Panc1 (cell line): ENCODE measurements around the gene ZNF592. TPM values are rescaled to one million over a fixed set of nuclear protein-coding genes. Genes with fewer than 3 reads are reported as not detected.

ENCODE experiments used
- ATAC-seq: fragments of 200-7000 bp; cut with Tn5 transposase; 2 replicates; pipeline ENCODE4 v1.9.1; 2020; ENCODE audit warnings: mild to moderate bottlenecking, moderate library complexity
- BruUV-seq: library from RNA; stranded (reverse); fragments of 400-500 nt; replicated peaks from 2 replicates; lab custom pipeline; 2021; lab: Mats Ljungman, UMichigan
- CTCF ChIA-PET: fragments of 300-600 bp; sonication (Branson Sonifier 250); formaldehyde crosslinking; loops from one replicate; lab custom pipeline; 2022; ENCODE audit warnings: antibody characterized with exemption; lab: Charles Lee
- POLR2A ChIA-PET: fragments of 300-600 bp; sonication (Branson Sonifier 250); formaldehyde crosslinking; loops from one replicate; lab custom pipeline; 2022; ENCODE audit warnings: antibody characterized with exemption; lab: Charles Lee
- DNase-seq: peaks from one replicate; pipeline ENCODE4 v3.0.0-alpha.2; 2010; ENCODE audit warnings: low read depth, low spot score
- H3K27ac ChIP-seq: 2 replicates; pipeline ENCODE4 v1.5.1; 2011; ENCODE audit warnings: mild to moderate bottlenecking, low read length, inconsistent platforms
- H3K27me3 ChIP-seq: fragments of 200-500 bp; sonication (Bioruptor generic); 2 replicates; pipeline ENCODE4 v1.6.0; 2014; ENCODE audit warnings: low read length, inconsistent platforms; ENCODE audit not compliant: control insufficient read depth, insufficient read depth
- H3K36me3 ChIP-seq: fragments of 200-500 bp; sonication (Bioruptor generic); 2 replicates; pipeline ENCODE4 v1.5.1; 2014; ENCODE audit warnings: inconsistent platforms, mild to moderate bottlenecking, low read length, moderate library complexity; ENCODE audit not compliant: control insufficient read depth, insufficient read depth
- H3K4me1 ChIP-seq: 2 replicates; pipeline ENCODE4 v1.5.1; 2011; ENCODE audit warnings: inconsistent platforms, mild to moderate bottlenecking, low read length, moderate library complexity; ENCODE audit not compliant: control insufficient read depth, insufficient read depth
- H3K4me3 ChIP-seq, 2 experiments: 2 replicates each; pipeline ENCODE4 v1.5.1; 2011 to 2012; ENCODE audit warnings: low read depth in 2 of 2, low read length in 2 of 2, mild to moderate bottlenecking in 2 of 2, inconsistent platforms in 1 of 2, moderate library complexity in 1 of 2
- H3K9me3 ChIP-seq: fragments of 200-500 bp; sonication (Bioruptor generic); 2 replicates; pipeline ENCODE4 v1.5.1; 2014; ENCODE audit warnings: low read depth, mild to moderate bottlenecking, inconsistent platforms, low read length, moderate library complexity; ENCODE audit not compliant: control insufficient read depth, insufficient read depth
- CTCF ChIP-seq: fragments of 450-650 bp; IDR thresholded peaks from 2 replicates; pipeline ENCODE4 v1.5.1; 2017; ENCODE audit warnings: mild to moderate bottlenecking
- POLR2AphosphoS5 ChIP-seq: IDR thresholded peaks from 2 replicates; pipeline ENCODE4 v1.6.1; 2012; ENCODE audit warnings: mild to moderate bottlenecking, low read depth, low read length, moderate library complexity
- REST ChIP-seq, 2 experiments: IDR thresholded peaks; 2 replicates each; pipeline ENCODE4 v1.6.1; 2011 to 2012; ENCODE audit warnings: low read depth in 2 of 2, control low read depth in 1 of 2, low read length in 1 of 2, mild to moderate bottlenecking in 1 of 2, moderate library complexity in 1 of 2; ENCODE audit not compliant: insufficient read depth in 1 of 2
- SIN3A ChIP-seq: IDR thresholded peaks from 2 replicates; pipeline ENCODE4 v1.6.1; 2012; ENCODE audit warnings: low read depth, mild to moderate bottlenecking, low read length, moderate library complexity, borderline replicate concordance; ENCODE audit not compliant: insufficient read depth
- TCF7L2 ChIP-seq: IDR thresholded peaks from 2 replicates; pipeline ENCODE4 v1.6.1; 2011; ENCODE audit warnings: mild to moderate bottlenecking, low read depth, low read length, inconsistent platforms
- in situ Hi-C: cut with HindIII; loops from 2 replicates; pipeline ENCODE4 v1.10.0; 2016; ENCODE audit warnings: low sequenced_read_pairs, low pct_unique_long_range_greater_than_20kb
- intact Hi-C: fragments of 100-400 bp; cut with micrococcal nuclease; formaldehyde crosslinking; loops from one replicate; pipeline ENCODE4 v1.10.0; 2022; ENCODE audit not compliant: unreplicated experiment
- total RNA-seq: library from RNA; stranded (reverse); gene quantifications from one replicate; pipeline ENCODE4 v1.2.1, GENCODE V29; 2021; ENCODE audit not compliant: unreplicated experiment

The ZNF592 gene
- total RNA-seq, 1 experiment from 2014 or later, result 34.2 TPM

- in situ Hi-C loops, result no loop called here
- DNase-seq (no peak), ATAC-seq (no peak)
- H3K27ac ChIP-seq, result no peak overlapping the region
- H3K27me3 ChIP-seq, result no peaks in the 10 kb centered on the region
- ChIA-PET POLR2A (no interaction called here), CTCF (no interaction called here)
- H3K36me3 ChIP-seq, result no peaks in the 10 kb centered on the region
- no peaks in the 10 kb centered on the region for H3K9me3 ChIP-seq
- TF ChIP-seq TCF7L2, result no peak
- TF ChIP-seq POLR2AphosphoS5, result no peak
- TF ChIP-seq SIN3A, result no peak
- no peak for TF ChIP-seq REST (IDR thresholded peaks at IDR 0.05; ENCODE audit: insufficient read depth in 1 of 2, low read depth in 2 of 2, low read length in 1 of 2)
- no peak for TF ChIP-seq CTCF
- no TSS peak for BruUV-seq
- H3K4me3 ChIP-seq, result no peak overlapping the region
- no peaks in the 10 kb centered on the region for H3K4me1 ChIP-seq
- intact Hi-C loops, result no loop called here
Measured at GRCh38 chr15:84811151-84811550, 62.8 kb downstream of the ZNF592 start.

GRCh38 chr15:84811828-84812227 is 63.4 kb downstream of the ZNF592 start:
- POLR2A ChIA-PET, result no interaction called here
- Histone ChIP-seq H3K4me3 (no peak overlapping the region), H3K27me3 (no peaks in the 10 kb centered on the region), H3K27ac (no peak overlapping the region), H3K36me3 (no peaks in the 10 kb centered on the region), H3K9me3 (no peaks in the 10 kb centered on the region), H3K4me1 (no peaks in the 10 kb centered on the region)
- intact Hi-C loops, result no loop called here
- in situ Hi-C loops, result no loop called here
- DNase-seq, result no peak
- no peak for TF ChIP-seq POLR2AphosphoS5
- TF ChIP-seq TCF7L2, result no peak
- TF ChIP-seq SIN3A, result no peak
- no peak for TF ChIP-seq REST (IDR thresholded peaks at IDR 0.05; ENCODE audit: insufficient read depth in 1 of 2, low read depth in 2 of 2, low read length in 1 of 2)
- no peak for TF ChIP-seq CTCF
- no TSS peak for BruUV-seq
- no peak for ATAC-seq
- CTCF ChIA-PET, result no interaction called here
